Epithelial cell of proximal tubule (primary cell): ENCODE measurements around the gene TTLL9. TPM values are rescaled to one million over a fixed set of nuclear protein-coding genes. Genes with fewer than 3 reads are reported as not detected.
"Not testable (repeated sequence)": the region's sequence is repeated elsewhere in the genome, so short reads cannot be mapped to it uniquely, and the experiment has no call there.

Experiments
- DNase-seq: peaks from one replicate; pipeline ENCODE4 v3.0.0-alpha.2; 2011; ENCODE audit warnings: low read depth
- H3K4me3 ChIP-seq: 2 replicates; pipeline ENCODE4 v1.5.1; 2011; ENCODE audit warnings: low read depth, mild to moderate bottlenecking, low read length
- CTCF ChIP-seq: conservative IDR thresholded peaks from 2 replicates; pipeline ENCODE4 v1.5.1; 2012; ENCODE audit warnings: low read depth, mild to moderate bottlenecking, low read length
- total RNA-seq: library from RNA; depleted of rRNA; stranded (reverse); fragments of >200 nt; gene quantifications from 2 replicates; pipeline ENCODE4 v1.2.3, GENCODE V29; 2015

The TTLL9 gene
- total RNA-seq, 1 donor from 2014 or later: not detected

DNA sequence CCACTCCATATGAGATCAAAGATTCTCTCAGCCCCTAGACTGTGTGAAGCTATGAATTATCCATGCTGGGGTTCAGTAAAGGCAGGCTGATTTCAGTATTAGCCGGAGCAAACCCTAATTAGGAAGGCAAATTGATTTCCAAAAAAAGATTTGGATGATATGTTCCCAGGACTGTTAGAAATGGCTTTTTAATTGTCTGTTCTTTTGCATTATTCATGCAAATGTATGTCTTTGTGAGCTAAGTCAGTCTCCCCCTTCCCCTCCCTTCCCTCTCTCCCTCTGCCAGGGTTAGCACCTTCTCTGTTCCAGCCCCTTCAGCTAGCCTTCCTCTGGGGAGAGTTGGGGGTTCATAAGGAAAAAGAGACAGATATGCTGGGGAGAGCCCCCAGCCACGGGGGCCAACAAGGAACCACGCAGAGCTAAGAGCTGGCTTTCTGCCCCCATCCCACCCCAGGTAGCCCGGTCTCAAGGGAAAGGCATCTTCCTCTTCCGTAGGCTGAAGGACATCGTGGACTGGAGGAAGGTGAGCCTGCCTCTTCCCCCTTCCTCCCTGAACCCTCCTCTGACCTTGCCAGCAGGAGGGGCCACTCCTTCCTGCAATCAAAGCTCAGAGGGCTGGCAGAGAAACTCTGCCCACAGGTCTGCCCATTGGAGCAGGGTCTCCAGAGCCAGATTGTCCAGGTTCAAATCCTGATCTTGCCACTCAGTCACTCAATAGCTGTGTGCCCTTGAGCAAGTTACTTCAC lies 49.1 kb downstream of the TTLL9 start:
- TF ChIP-seq CTCF: no peak
- H3K4me3 ChIP-seq: no peak overlapping the region
- no peak for DNase-seq

- DNase-seq: no peak
- no peak overlapping the region for H3K4me3 ChIP-seq
- TF ChIP-seq CTCF: no peak
These were observed 49.9 kb downstream of the TTLL9 start for GRCh38 chr20:31920275-31920855.

- not testable (repeated sequence) for H3K4me3 ChIP-seq, DNase-seq
These were observed 51.0 kb downstream of the TTLL9 start for GRCh38 chr20:31921480-31921879.

GRCh38 chr20:31922181-31922580 lies 51.7 kb downstream of the TTLL9 start:
- H3K4me3 ChIP-seq: no peak overlapping the region
- DNase-seq: no peak
- no peak for TF ChIP-seq CTCF

DNA sequence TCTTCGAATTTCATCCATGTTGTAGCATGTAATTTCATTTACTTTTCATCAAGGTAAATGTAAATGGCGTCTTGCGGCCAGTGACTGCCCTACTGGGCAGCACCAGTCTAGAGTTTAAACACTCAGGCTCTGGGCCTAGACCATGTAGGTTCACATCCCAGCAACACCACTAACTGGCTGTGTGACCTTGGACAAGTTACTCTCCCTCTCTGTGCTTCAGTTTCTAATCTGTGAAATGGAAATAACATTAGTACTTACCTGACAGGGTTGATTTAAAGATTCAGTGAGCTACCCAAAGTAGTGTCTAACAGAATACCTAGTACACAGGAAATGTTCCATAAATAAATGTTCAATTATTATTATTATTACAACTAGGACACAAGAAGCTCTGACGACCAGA lies 52.2 kb downstream of the TTLL9 start:
- no peak for DNase-seq
- no peak for TF ChIP-seq CTCF
- H3K4me3 ChIP-seq: no peak overlapping the region

- no peak for TF ChIP-seq CTCF
- no peak for DNase-seq
- no peak overlapping the region for H3K4me3 ChIP-seq
These were observed 53.2 kb downstream of the TTLL9 start for GRCh38 chr20:31923388-31924331.

GRCh38 chr20:31924561-31924960 lies 54.1 kb downstream of the TTLL9 start:
- no peak overlapping the region for H3K4me3 ChIP-seq
- TF ChIP-seq CTCF: no peak
- no peak for DNase-seq
